ENCODE data around the gene MAOA.

Gene MAOA

GRCh38 chrX:43699475-43699874, 43.4 kb downstream of the MAOA start:
- Histone ChIP-seq H3K27ac (ENCODE audit: low read depth, low read length) (no peak overlapping the region), H3K9ac (ENCODE audit: low read length) (no peak overlapping the region), H3K36me3 (ENCODE audit: insufficient read depth, low read length) (no peaks in the 10 kb centered on the region), H3K27me3 (ENCODE audit: control insufficient read depth in 1 of 2, insufficient read depth in 2 of 2, low read length in 2 of 2) (no peaks in the 10 kb centered on the region), H3K4me3 (ENCODE audit: low read depth in 1 of 2, low read length in 2 of 2) (no peak overlapping the region), H3K9me3 (ENCODE audit: low read length) (no peaks in the 10 kb centered on the region), H3K4me1 (ENCODE audit: insufficient read depth, low read length) (peaks cover 33% of the 10 kb centered on the region)

- Histone ChIP-seq H3K9me3 (ENCODE audit: low read length) (no peaks in the 10 kb centered on the region), H3K36me3 (ENCODE audit: insufficient read depth, low read length) (no peaks in the 10 kb centered on the region), H3K4me1 (ENCODE audit: insufficient read depth, low read length) (peaks cover 31% of the 10 kb centered on the region), H3K27ac (ENCODE audit: low read depth, low read length) (no peak overlapping the region), H3K4me3 (ENCODE audit: low read depth in 1 of 2, low read length in 2 of 2) (no peak overlapping the region), H3K9ac (ENCODE audit: low read length) (no peak overlapping the region), H3K27me3 (ENCODE audit: control insufficient read depth in 1 of 2, insufficient read depth in 2 of 2, low read length in 2 of 2) (no peaks in the 10 kb centered on the region)
These were observed 46.0 kb downstream of the MAOA start for GRCh38 chrX:43702079-43702524.

- H3K36me3 ChIP-seq (ENCODE audit: insufficient read depth, low read length), result no peaks in the 10 kb centered on the region
- H3K9me3 ChIP-seq (ENCODE audit: low read length), result no peaks in the 10 kb centered on the region
- H3K4me1 ChIP-seq (ENCODE audit: insufficient read depth, low read length), result peaks cover 31% of the 10 kb centered on the region
- H3K4me3 ChIP-seq (ENCODE audit: low read depth in 1 of 2, low read length in 2 of 2), result no peak overlapping the region
- H3K27ac ChIP-seq (ENCODE audit: low read depth, low read length), result peak overlapping the region; percentile 69
- no peak overlapping the region for H3K9ac ChIP-seq (ENCODE audit: low read length)
- no peaks in the 10 kb centered on the region for H3K27me3 ChIP-seq (ENCODE audit: control insufficient read depth in 1 of 2, insufficient read depth in 2 of 2, low read length in 2 of 2)
These were observed 46.6 kb downstream of the MAOA start for GRCh38 chrX:43702660-43703059.

- no peak overlapping the region for H3K4me3 ChIP-seq (ENCODE audit: low read depth in 1 of 2, low read length in 2 of 2)
- H3K4me1 ChIP-seq (ENCODE audit: insufficient read depth, low read length), result peaks cover 33% of the 10 kb centered on the region
- no peak overlapping the region for H3K9ac ChIP-seq (ENCODE audit: low read length)
- no peaks in the 10 kb centered on the region for H3K27me3 ChIP-seq (ENCODE audit: control insufficient read depth in 1 of 2, insufficient read depth in 2 of 2, low read length in 2 of 2)
- no peaks in the 10 kb centered on the region for H3K36me3 ChIP-seq (ENCODE audit: insufficient read depth, low read length)
- peak overlapping the region; percentile 69 for H3K27ac ChIP-seq (ENCODE audit: low read depth, low read length)
- no peaks in the 10 kb centered on the region for H3K9me3 ChIP-seq (ENCODE audit: low read length)
These were observed 47.2 kb downstream of the MAOA start for GRCh38 chrX:43703211-43703791.

- Histone ChIP-seq H3K9ac (ENCODE audit: low read length) (no peak overlapping the region), H3K9me3 (ENCODE audit: low read length) (no peaks in the 10 kb centered on the region), H3K4me3 (ENCODE audit: low read depth in 1 of 2, low read length in 2 of 2) (no peak overlapping the region), H3K27me3 (ENCODE audit: control insufficient read depth in 1 of 2, insufficient read depth in 2 of 2, low read length in 2 of 2) (no peaks in the 10 kb centered on the region), H3K27ac (ENCODE audit: low read depth, low read length) (peak overlapping the region; percentile 27), H3K36me3 (ENCODE audit: insufficient read depth, low read length) (no peaks in the 10 kb centered on the region), H3K4me1 (ENCODE audit: insufficient read depth, low read length) (peaks cover 26% of the 10 kb centered on the region)
These were observed 50.8 kb downstream of the MAOA start for GRCh38 chrX:43706786-43707370.

GRCh38 chrX:43707812-43708548, 51.9 kb downstream of the MAOA start:
- Histone ChIP-seq H3K36me3 (ENCODE audit: insufficient read depth, low read length) (no peaks in the 10 kb centered on the region), H3K9me3 (ENCODE audit: low read length) (no peaks in the 10 kb centered on the region), H3K4me1 (ENCODE audit: insufficient read depth, low read length) (peaks cover 20% of the 10 kb centered on the region), H3K27me3 (ENCODE audit: control insufficient read depth in 1 of 2, insufficient read depth in 2 of 2, low read length in 2 of 2) (no peaks in the 10 kb centered on the region), H3K4me3 (ENCODE audit: low read depth in 1 of 2, low read length in 2 of 2) (no peak overlapping the region), H3K9ac (ENCODE audit: low read length) (no peak overlapping the region), H3K27ac (ENCODE audit: low read depth, low read length) (peak overlapping the region; percentile 74)

- Histone ChIP-seq H3K36me3 (ENCODE audit: insufficient read depth, low read length) (peaks cover 7% of the 10 kb centered on the region), H3K9me3 (ENCODE audit: low read length) (no peaks in the 10 kb centered on the region), H3K4me1 (ENCODE audit: insufficient read depth, low read length) (no peaks in the 10 kb centered on the region), H3K9ac (ENCODE audit: low read length) (no peak overlapping the region), H3K27ac (ENCODE audit: low read depth, low read length) (no peak overlapping the region), H3K4me3 (ENCODE audit: low read depth in 1 of 2, low read length in 2 of 2) (no peak overlapping the region), H3K27me3 (ENCODE audit: control insufficient read depth in 1 of 2, insufficient read depth in 2 of 2, low read length in 2 of 2) (no peaks in the 10 kb centered on the region)
These were observed 60.0 kb downstream of the MAOA start for GRCh38 chrX:43716144-43716543.

- Histone ChIP-seq H3K36me3 (ENCODE audit: insufficient read depth, low read length) (peaks cover 7% of the 10 kb centered on the region), H3K27ac (ENCODE audit: low read depth, low read length) (no peak overlapping the region), H3K9ac (ENCODE audit: low read length) (no peak overlapping the region), H3K9me3 (ENCODE audit: low read length) (no peaks in the 10 kb centered on the region), H3K4me1 (ENCODE audit: insufficient read depth, low read length) (no peaks in the 10 kb centered on the region), H3K4me3 (ENCODE audit: low read depth in 1 of 2, low read length in 2 of 2) (no peak overlapping the region), H3K27me3 (ENCODE audit: control insufficient read depth in 1 of 2, insufficient read depth in 2 of 2, low read length in 2 of 2) (no peaks in the 10 kb centered on the region)
These were observed 60.6 kb downstream of the MAOA start for GRCh38 chrX:43716696-43717095.

- H3K36me3 ChIP-seq (ENCODE audit: insufficient read depth, low read length), result peaks cover 7% of the 10 kb centered on the region
- H3K9ac ChIP-seq (ENCODE audit: low read length), result no peak overlapping the region
- no peak overlapping the region for H3K27ac ChIP-seq (ENCODE audit: low read depth, low read length)
- no peaks in the 10 kb centered on the region for H3K4me1 ChIP-seq (ENCODE audit: insufficient read depth, low read length)
- no peak overlapping the region for H3K4me3 ChIP-seq (ENCODE audit: low read depth in 1 of 2, low read length in 2 of 2)
- H3K27me3 ChIP-seq (ENCODE audit: control insufficient read depth in 1 of 2, insufficient read depth in 2 of 2, low read length in 2 of 2), result no peaks in the 10 kb centered on the region
- no peaks in the 10 kb centered on the region for H3K9me3 ChIP-seq (ENCODE audit: low read length)
These were observed 61.1 kb downstream of the MAOA start for GRCh38 chrX:43717161-43717560.

GRCh38 chrX:43718081-43718480, 62.0 kb downstream of the MAOA start:
- Histone ChIP-seq H3K27me3 (ENCODE audit: control insufficient read depth in 1 of 2, insufficient read depth in 2 of 2, low read length in 2 of 2) (no peaks in the 10 kb centered on the region), H3K4me1 (ENCODE audit: insufficient read depth, low read length) (no peaks in the 10 kb centered on the region), H3K9me3 (ENCODE audit: low read length) (no peaks in the 10 kb centered on the region), H3K27ac (ENCODE audit: low read depth, low read length) (no peak overlapping the region), H3K36me3 (ENCODE audit: insufficient read depth, low read length) (peaks cover 7% of the 10 kb centered on the region), H3K9ac (ENCODE audit: low read length) (no peak overlapping the region), H3K4me3 (ENCODE audit: low read depth in 1 of 2, low read length in 2 of 2) (no peak overlapping the region)

GRCh38 chrX:43718546-43718945, 62.4 kb downstream of the MAOA start:
- Histone ChIP-seq H3K9ac (ENCODE audit: low read length) (no peak overlapping the region), H3K36me3 (ENCODE audit: insufficient read depth, low read length) (peaks cover 7% of the 10 kb centered on the region)

More at GRCh38 chrX:43718546-43718945, 62.4 kb downstream of the MAOA start:
- no peak overlapping the region for H3K27ac ChIP-seq (ENCODE audit: low read depth, low read length)
- H3K27me3 ChIP-seq (ENCODE audit: control insufficient read depth in 1 of 2, insufficient read depth in 2 of 2, low read length in 2 of 2), result no peaks in the 10 kb centered on the region
- H3K4me1 ChIP-seq (ENCODE audit: insufficient read depth, low read length), result no peaks in the 10 kb centered on the region
- no peaks in the 10 kb centered on the region for H3K9me3 ChIP-seq (ENCODE audit: low read length)
- no peak overlapping the region for H3K4me3 ChIP-seq (ENCODE audit: low read depth in 1 of 2, low read length in 2 of 2)

All from muscle layer of colon (tissue), 2 donors.